A673 (cell line): ENCODE data around the gene LDB3.

Source experiments
- CTCF ChIP-seq: fragments of 300-800, 200-600 bp; sonication (generic); conservative IDR thresholded peaks from 2 replicates; pipeline ENCODE4 v1.5.1; 2017; ENCODE audit warnings: low read depth, mild to moderate bottlenecking, antibody characterized with exemption, low read length, moderate library complexity, mixed read lengths
- EZH2 ChIP-seq: fragments of 200-600 bp; sonication (generic); IDR thresholded peaks from 2 replicates; pipeline ENCODE4 v1.6.1; 2017; ENCODE audit warnings: borderline replicate concordance, low read depth, mild to moderate bottlenecking, mixed read lengths, antibody characterized with exemption, low read length; ENCODE audit not compliant: poor library complexity, severe bottlenecking

- TF ChIP-seq CTCF = no peak
- TF ChIP-seq EZH2 = no peak
Measured at GRCh38 chr10:86691333-86692022, 23.2 kb downstream of the LDB3 start.
